IPS DF 6.9 (cell line): ENCODE data around the gene SYPL1.
"Not testable (repeated sequence)": the region's sequence is repeated elsewhere in the genome, so short reads cannot be mapped to it uniquely, and the experiment has no call there.

Experiments used
- DNase-seq: peaks from one replicate; pipeline ENCODE4 v3.0.0-alpha.2; 2013; ENCODE audit warnings: low read depth, low spot score
- H3K27ac ChIP-seq: one replicate; pipeline ENCODE4 v1.5.1; 2013; ENCODE audit warnings: low read length, control low read depth
- H3K27me3 ChIP-seq: 2 replicates; pipeline ENCODE4 v1.6.1; 2013; ENCODE audit warnings: mild to moderate bottlenecking, low read length; ENCODE audit not compliant: control insufficient read depth, insufficient read depth
- H3K36me3 ChIP-seq: 2 replicates; pipeline ENCODE4 v1.6.1; 2013; ENCODE audit warnings: low read length; ENCODE audit not compliant: control insufficient read depth, insufficient read depth
- H3K4me1 ChIP-seq: 2 replicates; pipeline ENCODE4 v1.6.1; 2013; ENCODE audit warnings: low read length; ENCODE audit not compliant: control insufficient read depth, insufficient read depth
- H3K4me3 ChIP-seq: 2 replicates; pipeline ENCODE4 v1.5.1; 2013; ENCODE audit warnings: mild to moderate bottlenecking, low read length
- H3K9me3 ChIP-seq: 2 replicates; pipeline ENCODE4 v1.6.1; 2013; ENCODE audit warnings: low read length, inconsistent platforms; ENCODE audit not compliant: control insufficient read depth, insufficient read depth
- WGBS: extraction: QIAGEN DNeasy Blood & Tissue Kit; methylation state at CpG from one replicate; pipeline ENCODE4 v1.1.7; 2013; ENCODE audit warnings: mixed read lengths, missing lambda C conversion rate; ENCODE audit not compliant: insufficient read length, insufficient coverage; 5-methylcytosine and 5-hydroxymethylcytosine counted together

Gene SYPL1

GRCh38 chr7:106138776-106139175 is 26.7 kb upstream of the SYPL1 start:
- no peak for DNase-seq
- WGBS: no CpG with 5 or more reads among the region's 6 CpGs
- no peaks in the 10 kb centered on the region; the same call in 1 of the 2 replicates for H3K4me1 ChIP-seq

DNA sequence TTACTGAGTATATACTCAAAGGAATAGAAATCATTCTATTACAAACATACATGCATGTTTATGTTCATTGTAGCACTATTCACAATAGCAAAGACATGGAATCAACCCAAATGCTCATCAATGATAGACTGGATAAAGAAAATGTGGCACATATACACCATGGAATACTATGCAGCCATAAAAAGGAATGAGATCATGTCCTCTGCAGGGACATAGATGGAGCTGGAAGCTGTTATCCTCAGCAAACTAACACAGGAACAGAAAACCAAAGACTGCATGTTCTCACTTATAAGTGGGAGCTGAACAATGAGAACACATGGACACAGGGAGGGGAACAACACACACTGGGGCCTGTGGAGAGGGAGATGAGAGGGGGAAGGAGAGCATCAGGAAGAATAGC is 26.1 kb upstream of the SYPL1 start:
- not testable (repeated sequence) for DNase-seq, H3K36me3 ChIP-seq, H3K4me3 ChIP-seq, H3K4me1 ChIP-seq, H3K27ac ChIP-seq, H3K27me3 ChIP-seq, H3K9me3 ChIP-seq

More at GRCh38 chr7:106138776-106139175, 26.7 kb upstream of the SYPL1 start:
- Histone ChIP-seq H3K4me3 (no peak overlapping the region), H3K36me3 (no peaks in the 10 kb centered on the region), H3K9me3 (no peaks in the 10 kb centered on the region), H3K27me3 (no peaks in the 10 kb centered on the region), H3K27ac (no peak overlapping the region)

DNA sequence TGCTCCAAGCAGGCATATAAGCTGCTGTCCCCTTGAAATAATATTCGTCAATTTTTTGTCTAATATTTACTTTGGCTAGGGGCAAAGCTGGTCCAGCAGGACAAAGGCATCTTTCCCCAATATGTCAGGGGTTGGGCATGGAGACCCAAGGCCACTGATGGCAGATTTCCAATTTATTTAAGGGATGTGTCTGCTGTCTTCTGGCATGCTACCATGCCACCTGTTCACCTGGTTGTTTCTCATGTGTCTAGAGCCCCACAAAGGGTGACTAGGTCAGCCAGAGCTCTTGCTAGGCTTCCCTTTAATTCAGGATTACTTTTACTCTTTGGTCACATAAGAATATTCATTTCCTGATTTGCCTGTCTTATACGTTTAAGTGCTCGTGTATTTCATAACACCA is 22.1 kb upstream of the SYPL1 start:
- H3K27ac ChIP-seq: no peak overlapping the region
- no peaks in the 10 kb centered on the region for H3K27me3 ChIP-seq
- no peak for DNase-seq
- H3K4me3 ChIP-seq: no peak overlapping the region
- no peaks in the 10 kb centered on the region for H3K4me1 ChIP-seq
- no CpG with 5 or more reads among the region's 3 CpGs for WGBS
- no peaks in the 10 kb centered on the region for H3K9me3 ChIP-seq
- no peaks in the 10 kb centered on the region for H3K36me3 ChIP-seq

GRCh38 chr7:106129291-106129690 is 17.2 kb upstream of the SYPL1 start:
- WGBS: no CpG with 5 or more reads among the region's 3 CpGs
- no peak overlapping the region for H3K27ac ChIP-seq

GRCh38 chr7:106128836-106129235 is 16.7 kb upstream of the SYPL1 start:
- DNase-seq: no peak
- Histone ChIP-seq H3K4me3 (no peak overlapping the region), H3K27me3 (no peaks in the 10 kb centered on the region), H3K36me3 (no peaks in the 10 kb centered on the region), H3K4me1 (no peaks in the 10 kb centered on the region), H3K27ac (no peak overlapping the region), H3K9me3 (no peaks in the 10 kb centered on the region)
- no CpG with 5 or more reads among the region's 1 CpG for WGBS

More at GRCh38 chr7:106129291-106129690, 17.2 kb upstream of the SYPL1 start:
- DNase-seq: no peak
- no peak overlapping the region for H3K4me3 ChIP-seq
- no peaks in the 10 kb centered on the region for H3K4me1 ChIP-seq
- no peaks in the 10 kb centered on the region for H3K36me3 ChIP-seq
- H3K27me3 ChIP-seq: no peaks in the 10 kb centered on the region
- H3K9me3 ChIP-seq: no peaks in the 10 kb centered on the region

- H3K27me3 ChIP-seq: no peaks in the 10 kb centered on the region
- H3K9me3 ChIP-seq: no peaks in the 10 kb centered on the region
- no peak for DNase-seq
- no CpG with 5 or more reads among the region's 5 CpGs for WGBS
- H3K36me3 ChIP-seq: no peaks in the 10 kb centered on the region
- no peak overlapping the region for H3K27ac ChIP-seq
- no peaks in the 10 kb centered on the region for H3K4me1 ChIP-seq
- no peak overlapping the region for H3K4me3 ChIP-seq
These were observed 16.1 kb upstream of the SYPL1 start for GRCh38 chr7:106127984-106128780.

DNA sequence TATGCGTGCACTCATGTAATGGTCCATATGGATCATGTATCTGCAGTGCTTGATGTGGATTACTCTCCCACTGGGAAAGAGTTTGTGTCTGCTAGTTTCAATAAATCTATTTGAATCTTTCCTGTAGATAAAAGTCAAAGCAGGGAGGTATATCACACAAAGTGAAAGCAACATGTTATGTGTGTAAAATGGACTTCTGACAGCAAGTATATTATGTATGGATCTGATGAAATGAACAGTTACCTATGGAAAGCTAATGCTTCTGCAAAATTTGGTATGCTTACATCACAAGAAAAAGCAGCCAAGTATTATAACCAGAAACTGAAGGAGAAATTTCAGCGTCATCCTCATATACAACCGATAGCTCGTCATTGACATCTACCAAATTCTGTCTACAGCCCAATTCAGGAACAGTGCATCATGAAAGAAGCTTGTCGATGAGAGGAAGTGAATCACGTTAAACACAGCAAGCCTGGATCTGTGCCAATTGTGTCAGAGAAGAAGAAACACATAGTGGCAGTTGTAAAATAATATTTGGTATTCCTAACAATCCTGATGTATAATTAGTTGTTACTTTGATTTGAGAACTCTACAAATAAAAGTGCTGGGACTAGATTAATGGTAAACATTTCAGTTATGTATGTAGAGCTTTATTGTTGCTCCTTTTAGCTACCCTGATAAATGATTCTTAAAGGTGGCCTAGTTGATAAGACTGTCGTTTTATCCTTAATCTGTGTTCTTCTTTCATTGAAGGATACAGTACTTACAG is 14.2 kb upstream of the SYPL1 start:
- H3K4me1 ChIP-seq: no peaks in the 10 kb centered on the region
- H3K27me3 ChIP-seq: no peaks in the 10 kb centered on the region
- no peak for DNase-seq
- no peak overlapping the region for H3K4me3 ChIP-seq
- WGBS: no CpG with 5 or more reads among the region's 7 CpGs
- no peaks in the 10 kb centered on the region for H3K36me3 ChIP-seq
- no peak overlapping the region for H3K27ac ChIP-seq
- no peaks in the 10 kb centered on the region for H3K9me3 ChIP-seq

GRCh38 chr7:106125417-106125816 is 13.3 kb upstream of the SYPL1 start:
- H3K36me3 ChIP-seq: no peaks in the 10 kb centered on the region
- no CpG with 5 or more reads among the region's 4 CpGs for WGBS
- no peak overlapping the region for H3K4me3 ChIP-seq
- no peaks in the 10 kb centered on the region for H3K9me3 ChIP-seq
- no peaks in the 10 kb centered on the region for H3K4me1 ChIP-seq
- no peak for DNase-seq
- no peaks in the 10 kb centered on the region for H3K27me3 ChIP-seq
- no peak overlapping the region for H3K27ac ChIP-seq

- Histone ChIP-seq H3K27me3 (no peaks in the 10 kb centered on the region), H3K9me3 (no peaks in the 10 kb centered on the region), H3K4me1 (peaks cover 3% of the 10 kb centered on the region; the same call in 1 of the 2 replicates), H3K36me3 (no peaks in the 10 kb centered on the region), H3K4me3 (no peak overlapping the region), H3K27ac (no peak overlapping the region)
- WGBS: no CpG with 5 or more reads among the region's 1 CpG
- no peak for DNase-seq
These were observed 12.1 kb upstream of the SYPL1 start for GRCh38 chr7:106124186-106124585.

DNA sequence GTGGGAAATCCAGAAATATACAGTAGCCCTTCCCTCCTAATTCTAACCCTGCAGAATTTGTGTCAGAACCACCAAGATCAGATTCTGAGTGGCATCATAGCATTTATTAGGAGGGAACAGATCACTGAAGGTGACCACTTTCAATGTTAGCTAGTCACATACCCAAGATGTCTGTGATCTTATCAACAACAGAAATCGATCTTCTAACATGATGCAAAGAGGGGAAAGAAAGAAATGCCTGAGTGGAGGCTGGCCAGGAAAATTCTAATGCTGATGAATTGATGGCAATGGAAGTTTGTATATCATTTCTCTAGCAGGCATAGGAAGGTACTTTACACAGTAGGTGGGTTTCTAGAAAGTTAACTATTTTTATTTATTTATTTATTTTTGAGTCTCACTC is 10.6 kb upstream of the SYPL1 start:
- no peak for DNase-seq
- no peaks in the 10 kb centered on the region for H3K27me3 ChIP-seq
- H3K27ac ChIP-seq: no peak overlapping the region
- H3K4me3 ChIP-seq: no peak overlapping the region
- WGBS: no CpG with 5 or more reads among the region's 1 CpG
- H3K9me3 ChIP-seq: no peaks in the 10 kb centered on the region
- peaks cover 3% of the 10 kb centered on the region; the same call in 1 of the 2 replicates for H3K4me1 ChIP-seq
- H3K36me3 ChIP-seq: no peaks in the 10 kb centered on the region
